NCI-H748 (cell line): ENCODE results near the gene GPATCH8.
"Not testable (repeated sequence)": the region's sequence is repeated elsewhere in the genome, so short reads cannot be mapped to it uniquely, and the experiment has no call there.

Source experiments
- DNase-seq: peaks from one replicate; lab custom pipeline; 2025; ENCODE audit not compliant: unreplicated experiment; lab: John Stamatoyannopoulos, UW

Gene GPATCH8

GRCh38 chr17:44378171-44378705 is 125.0 kb downstream of the GPATCH8 start:
- no peak for DNase-seq

DNA sequence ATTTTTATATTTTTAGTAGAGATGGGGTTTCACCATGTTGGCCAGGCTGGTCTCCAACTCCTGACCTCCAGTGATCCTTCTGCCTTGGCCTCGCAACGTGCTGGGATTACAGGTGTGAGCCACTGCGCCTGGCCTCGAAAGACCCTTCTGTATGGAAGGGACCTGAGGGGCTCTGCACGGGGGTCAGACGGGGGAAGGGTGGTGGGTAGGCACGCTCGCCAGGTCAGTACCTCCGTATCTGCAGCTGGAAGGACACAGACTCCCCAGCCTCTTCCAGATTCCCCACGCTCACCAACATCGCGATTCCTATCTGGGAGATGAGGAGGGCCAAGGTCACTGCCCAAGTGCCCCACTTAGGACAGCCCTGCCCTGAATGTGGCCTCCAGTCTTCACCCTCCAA is 126.4 kb downstream of the GPATCH8 start:
- DNase-seq, result no peak

- DNase-seq, result no peak
These were observed 127.1 kb downstream of the GPATCH8 start for GRCh38 chr17:44376124-44376523.

GRCh38 chr17:44375196-44376017 is 127.8 kb downstream of the GPATCH8 start:
- no peak for DNase-seq

DNA sequence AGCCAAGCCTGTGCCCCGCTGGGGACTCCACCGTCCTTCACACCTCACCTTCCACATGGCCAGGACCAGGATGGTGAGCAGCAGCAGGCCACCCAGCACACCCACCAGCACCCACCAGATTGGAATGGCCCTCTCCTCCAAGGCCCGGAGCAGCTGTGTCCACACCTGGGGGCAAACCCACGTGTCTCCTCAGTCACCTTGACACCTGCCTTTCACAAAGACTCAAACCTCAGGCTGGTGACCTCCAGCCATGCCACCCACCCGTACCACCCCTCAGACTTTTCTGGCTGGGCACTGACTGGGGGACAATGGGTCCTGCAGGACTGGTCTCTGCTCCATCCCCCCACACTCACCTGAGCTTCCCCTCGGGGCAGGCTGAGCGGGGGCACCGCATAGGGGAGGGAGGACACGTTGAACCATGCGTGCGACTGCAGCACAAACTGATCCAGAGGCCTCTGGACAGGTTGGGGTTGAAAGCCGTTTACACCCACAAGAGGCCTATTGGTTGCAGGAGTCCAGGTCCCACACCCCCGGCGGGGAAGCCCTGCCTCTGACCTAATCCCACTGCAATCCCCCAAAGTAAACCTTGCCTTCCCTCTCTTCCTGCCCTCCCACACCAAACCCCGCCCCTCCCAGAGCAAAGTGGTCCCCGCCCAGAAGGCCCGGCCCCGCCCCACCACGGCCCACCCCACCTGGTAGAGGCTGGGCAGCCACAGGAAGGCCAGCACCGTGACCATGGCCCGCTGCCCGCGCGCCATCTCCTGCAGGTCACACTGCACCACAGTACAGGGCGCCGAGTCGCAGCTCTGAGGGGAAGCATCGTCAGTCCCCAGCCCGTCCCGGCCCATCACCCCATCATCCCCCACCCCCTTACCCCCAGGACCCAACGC is 128.7 kb downstream of the GPATCH8 start:
- DNase-seq, result no peak

DNA sequence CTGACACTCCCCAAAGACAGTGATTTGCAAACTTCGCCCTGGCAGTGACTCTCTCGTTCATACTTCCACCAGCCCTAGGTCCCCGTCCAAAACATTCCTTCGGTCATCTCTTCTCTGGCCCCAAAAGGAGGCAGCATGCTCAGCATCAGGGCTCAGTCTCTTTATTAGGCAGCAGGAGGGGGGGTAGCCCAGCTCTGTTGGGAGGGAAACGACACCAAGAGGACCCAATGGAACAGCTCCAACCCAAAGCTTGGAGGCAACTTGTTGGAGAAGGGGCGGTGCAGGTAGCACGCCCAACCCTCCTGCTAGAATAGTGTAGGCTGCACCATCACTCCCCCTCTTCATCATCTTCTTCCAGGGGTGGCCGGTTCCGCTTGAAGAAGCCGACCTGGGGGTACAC is 131.2 kb downstream of the GPATCH8 start:
- no peak for DNase-seq

DNA sequence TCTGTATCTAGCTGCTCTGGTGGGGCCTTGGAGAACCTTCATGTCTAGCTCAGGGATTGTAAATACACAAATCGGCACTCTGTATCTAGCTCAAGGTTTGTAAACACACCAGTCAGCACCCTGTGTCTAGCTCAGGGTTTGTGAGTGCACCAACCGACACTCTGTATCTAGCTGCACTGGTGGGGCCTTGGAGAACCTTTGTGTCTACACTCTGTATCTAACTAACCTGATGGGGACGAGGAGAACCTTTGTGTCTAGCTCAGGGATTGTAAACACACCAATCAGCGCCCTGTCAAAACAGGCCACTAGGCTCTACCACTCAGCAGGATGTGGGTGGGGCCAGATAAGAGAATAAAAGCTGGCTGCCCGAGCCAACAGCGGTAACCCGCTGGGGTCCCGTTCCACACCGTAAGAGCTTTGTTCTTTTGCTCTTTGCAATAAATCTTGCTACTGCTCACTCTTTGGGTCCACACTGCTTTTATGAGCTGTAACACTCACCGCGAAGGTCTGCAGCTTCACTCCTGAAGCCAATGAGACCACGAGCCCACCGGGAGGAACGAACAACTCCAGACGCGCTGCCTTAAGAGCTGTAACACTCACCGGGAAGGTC is 133.7 kb downstream of the GPATCH8 start:
- peak; percentile 59 for DNase-seq

DNA sequence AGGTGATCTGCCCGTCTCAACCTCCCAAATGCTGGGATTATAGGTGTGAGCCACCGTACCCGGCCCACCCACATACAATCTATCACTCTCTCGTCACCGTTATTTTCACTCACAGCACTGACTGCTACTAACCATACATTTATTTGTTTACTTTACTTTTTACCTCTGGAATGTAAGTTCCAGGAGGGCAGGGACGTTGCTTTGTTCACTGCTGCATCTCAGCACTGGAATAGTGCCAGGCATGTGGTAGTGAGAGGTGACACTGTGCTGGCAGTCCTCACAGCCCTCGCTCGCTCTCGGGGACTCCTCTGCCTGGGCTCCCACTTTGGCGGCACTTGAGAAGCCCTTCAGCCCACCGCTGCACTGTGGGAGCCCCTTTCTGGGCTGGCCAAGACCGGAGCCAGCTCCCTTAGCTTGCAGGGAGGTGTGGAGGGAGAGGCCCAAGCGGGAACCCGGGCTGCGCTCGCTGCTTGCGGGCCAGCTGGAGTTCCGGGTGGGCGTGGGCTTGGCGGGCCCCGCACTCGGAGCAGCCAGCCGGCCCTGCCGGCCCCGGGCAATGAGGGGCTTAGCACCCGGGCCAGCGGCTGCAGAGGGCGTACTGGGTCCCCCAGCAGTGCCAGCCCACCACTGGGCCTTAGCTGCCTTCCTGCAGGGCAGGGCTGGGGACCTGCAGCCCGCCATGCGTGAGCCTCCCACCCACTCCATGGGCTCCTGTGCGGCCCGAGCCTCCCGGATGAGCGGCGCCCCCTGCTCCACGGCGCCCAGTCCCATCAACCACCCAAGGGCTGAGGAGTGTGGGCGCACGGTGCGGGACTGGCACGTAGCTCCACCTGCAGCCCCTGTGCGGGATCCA is 134.6 kb downstream of the GPATCH8 start:
- DNase-seq, result not testable (repeated sequence)

DNA sequence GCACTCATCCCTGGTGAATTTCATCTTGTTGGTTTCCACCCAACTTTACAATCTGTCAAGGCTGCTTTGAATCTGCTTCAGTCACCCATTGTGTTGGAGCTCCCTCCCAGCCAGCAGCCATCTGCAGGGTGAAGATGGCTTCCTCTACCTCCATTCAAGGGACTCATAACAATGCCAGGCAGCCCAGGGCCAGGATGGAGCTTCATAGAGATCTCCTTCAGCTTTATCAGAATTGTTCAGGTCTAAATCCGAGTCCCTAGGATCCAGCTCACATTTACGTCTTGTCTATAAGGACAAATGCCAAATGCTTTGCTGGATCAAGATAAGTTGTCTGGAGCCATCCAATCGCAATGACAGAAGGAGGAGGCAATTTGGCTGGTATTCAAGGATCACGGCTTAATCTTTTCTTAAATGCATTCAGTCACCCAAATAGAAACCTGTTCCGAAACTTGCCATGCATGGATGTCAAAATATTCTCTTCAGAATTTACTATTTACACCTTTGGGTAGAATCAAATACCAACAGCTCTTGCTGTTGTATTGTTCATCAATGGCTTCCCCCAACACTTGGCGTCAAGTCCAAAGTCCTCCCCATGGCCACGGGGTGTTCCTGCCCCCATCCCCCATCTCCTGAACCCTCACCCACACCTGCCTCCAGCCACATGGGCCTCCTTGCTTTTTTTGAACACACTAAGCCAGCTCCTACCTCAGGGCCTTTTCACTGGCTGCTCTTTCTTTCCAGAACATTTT is 135.8 kb downstream of the GPATCH8 start:
- no peak for DNase-seq

DNA sequence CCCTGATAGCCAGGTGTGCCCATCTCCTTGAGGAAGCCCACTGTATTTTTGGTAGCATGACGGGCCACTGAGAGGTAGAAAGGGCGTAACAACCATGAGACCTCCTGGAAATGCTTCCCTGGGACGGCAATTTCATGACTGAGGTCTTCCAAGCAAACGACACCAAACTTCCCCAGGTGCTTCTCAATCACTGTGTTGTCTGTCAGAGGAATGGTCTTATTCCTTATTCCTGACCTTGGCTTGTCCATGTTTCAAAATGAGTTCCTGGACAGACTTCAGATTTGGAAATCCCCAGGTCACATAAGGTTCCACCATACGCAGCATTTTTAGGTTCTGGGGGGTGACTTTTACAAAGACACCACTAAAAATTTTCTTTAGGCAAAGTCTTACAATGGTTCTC is 138.2 kb downstream of the GPATCH8 start:
- not testable (repeated sequence) for DNase-seq

GRCh38 chr17:44363613-44364159 is 139.5 kb downstream of the GPATCH8 start, which contains the start of gene FAM171A2:
FAM171A2 (minus strand) TSS chr17:44363853; CDS start chr17:44363714, 139 bp downstream.
- DNase-seq, result peak; percentile 79

DNA sequence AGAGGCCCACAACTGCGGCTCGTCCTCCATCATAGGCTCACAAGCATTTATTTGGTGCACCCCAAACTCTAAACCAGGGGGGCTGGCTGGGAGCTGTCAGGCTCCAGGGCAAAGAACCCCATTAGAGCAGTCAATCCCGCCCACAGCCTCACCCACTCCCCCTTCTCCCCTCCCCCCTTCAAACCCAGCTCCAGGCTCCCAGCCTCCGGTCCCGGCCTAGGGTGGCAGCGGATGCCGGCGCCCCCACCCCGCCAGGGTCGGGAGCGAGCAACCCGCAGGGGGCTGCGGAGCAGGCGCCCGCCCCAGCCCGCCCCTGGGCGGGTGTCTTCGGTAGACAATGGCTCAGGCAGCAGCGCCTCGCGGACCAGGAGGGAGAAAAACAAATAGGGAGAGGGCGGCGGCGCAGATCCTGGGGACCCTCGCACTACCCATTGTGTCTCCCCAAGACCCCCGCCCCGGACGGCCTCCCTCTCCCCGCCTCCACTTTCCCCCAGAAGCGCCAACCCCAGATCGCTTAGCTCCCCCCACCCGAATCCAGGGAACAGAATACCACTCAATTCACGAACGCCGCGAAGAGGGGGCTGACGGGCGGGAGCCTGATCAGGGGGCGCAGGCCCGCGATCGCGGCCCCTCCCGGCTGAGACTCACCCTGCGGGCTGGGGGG is 140.1 kb downstream of the GPATCH8 start:
- peak; percentile 60 for DNase-seq

DNA sequence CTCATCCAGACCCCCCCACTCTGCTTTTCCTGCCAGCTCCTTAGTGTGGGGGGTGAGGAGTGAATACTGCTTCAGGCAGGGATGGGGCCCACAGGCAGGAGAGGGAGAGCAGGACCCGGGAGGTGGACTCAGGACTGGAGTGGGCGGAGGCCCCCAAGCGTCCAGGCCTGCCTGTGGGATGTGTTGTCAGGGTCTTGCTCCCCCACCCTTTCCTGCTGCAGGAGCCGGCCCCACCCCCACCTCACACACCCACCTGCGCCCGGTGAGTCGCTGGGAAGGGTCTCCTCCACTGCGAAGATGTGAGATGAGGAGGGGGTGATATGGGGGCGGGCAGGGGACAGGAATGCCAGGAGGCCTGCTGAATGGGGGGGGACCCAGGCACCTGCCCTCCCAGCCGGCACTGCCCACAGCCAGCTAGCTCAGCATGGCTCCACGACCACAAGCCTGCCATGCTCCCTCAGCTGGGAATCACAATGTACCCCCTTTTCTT is 140.7 kb downstream of the GPATCH8 start:
- no peak for DNase-seq

DNA sequence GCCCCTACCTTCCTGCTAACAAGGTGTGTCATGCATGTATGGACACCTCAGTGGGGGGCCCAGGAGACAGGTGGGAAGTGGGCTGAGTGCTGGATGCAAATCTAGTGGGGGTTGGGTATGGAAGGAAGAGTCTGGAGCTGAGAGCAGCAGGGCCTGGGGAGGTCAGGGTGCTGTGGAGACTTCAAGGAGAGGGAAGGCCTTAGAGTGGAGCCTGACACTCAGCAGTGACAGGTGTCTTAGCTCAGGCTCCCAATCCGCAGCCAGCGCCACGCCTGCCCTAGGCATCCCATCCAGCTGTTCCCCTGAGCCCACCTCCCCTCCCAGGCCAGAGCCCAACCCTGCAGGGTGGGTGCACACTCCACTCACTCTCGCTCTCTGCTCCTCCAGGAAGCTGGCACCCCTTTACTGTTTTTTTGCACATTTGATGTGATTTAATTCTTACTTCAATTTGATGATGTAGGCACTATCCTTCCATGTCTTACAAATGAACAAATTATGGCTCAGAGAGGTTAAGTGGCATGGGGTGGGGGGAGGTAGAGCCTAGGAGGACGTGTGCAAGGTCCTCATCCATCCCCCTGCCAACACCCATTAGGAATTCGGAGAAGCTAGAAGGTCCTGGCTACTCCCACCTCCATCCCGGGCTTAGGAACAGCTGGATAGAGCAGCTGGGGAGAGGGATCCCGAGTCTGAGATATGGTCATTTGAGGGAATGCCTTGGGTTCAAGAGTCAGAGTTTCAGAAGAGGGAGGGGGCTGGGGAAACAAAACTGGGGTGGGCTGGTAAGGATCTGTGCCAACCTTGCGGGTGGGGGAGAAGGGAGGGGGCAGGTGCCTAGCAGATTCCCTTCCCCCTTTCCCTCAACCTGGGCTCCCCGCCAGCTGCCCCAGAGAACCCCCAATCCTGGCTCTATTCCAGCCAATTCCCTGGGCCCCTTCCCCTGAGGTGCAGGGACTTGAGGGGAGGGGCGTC is 141.6 kb downstream of the GPATCH8 start:
- no peak for DNase-seq

GRCh38 chr17:44360826-44361225 is 142.4 kb downstream of the GPATCH8 start:
- DNase-seq, result no peak

- no peak for DNase-seq
These were observed 143.1 kb downstream of the GPATCH8 start for GRCh38 chr17:44360144-44360533.

GRCh38 chr17:44359458-44360143 is 143.6 kb downstream of the GPATCH8 start:
- no peak for DNase-seq
